GM21423 (cell line): ENCODE results near the gene APH1B.

Experiments used
- ATAC-seq: cut with Tn5 transposase; IDR thresholded peaks from one replicate; pipeline ENCODE4 v1.9.1; 2021; ENCODE audit warnings: mild to moderate bottlenecking, moderate library complexity; ENCODE audit not compliant: unreplicated experiment

APH1B gene

GRCh38 chr15:63251701-63252100 is 25.7 kb upstream of the APH1B start:
- ATAC-seq = no peak

GRCh38 chr15:63252292-63252691 is 25.1 kb upstream of the APH1B start:
- ATAC-seq = no peak

- ATAC-seq = no peak
Observed at GRCh38 chr15:63254991-63255390, 22.4 kb upstream of the APH1B start.

- ATAC-seq = no peak
Observed at GRCh38 chr15:63255489-63255990, 21.9 kb upstream of the APH1B start.

GRCh38 chr15:63256433-63257274 is 20.8 kb upstream of the APH1B start:
- no peak for ATAC-seq

- ATAC-seq = no peak
Observed at GRCh38 chr15:63258658-63259057, 18.7 kb upstream of the APH1B start.

- ATAC-seq = no peak
Observed at GRCh38 chr15:63260791-63261190, 16.6 kb upstream of the APH1B start.

- no peak for ATAC-seq
Observed at GRCh38 chr15:63261311-63261710, 16.1 kb upstream of the APH1B start.

GRCh38 chr15:63263519-63263918 is 13.9 kb upstream of the APH1B start:
- ATAC-seq = no peak

GRCh38 chr15:63264688-63265293 is 12.6 kb upstream of the APH1B start:
- ATAC-seq = no peak

- no peak for ATAC-seq
Observed at GRCh38 chr15:63274427-63274826, 3.0 kb upstream of the APH1B start.

GRCh38 chr15:63276342-63277037 is 915 bp upstream of the APH1B start:
- peak; percentile 7 for ATAC-seq

- ATAC-seq = no peak
Observed at GRCh38 chr15:63277893-63278456, 570 bp downstream of the APH1B start.

GRCh38 chr15:63283126-63283525 is 5.7 kb downstream of the APH1B start:
- ATAC-seq = no peak

GRCh38 chr15:63284335-63284734 is 6.9 kb downstream of the APH1B start:
- ATAC-seq = no peak

GRCh38 chr15:63287109-63287508 is 9.7 kb downstream of the APH1B start:
- ATAC-seq = no peak

- no peak for ATAC-seq
Observed at GRCh38 chr15:63288342-63288741, 10.9 kb downstream of the APH1B start.

- ATAC-seq = no peak
Observed at GRCh38 chr15:63288778-63289378, 11.5 kb downstream of the APH1B start.

- no peak for ATAC-seq
Observed at GRCh38 chr15:63291507-63291906, 14.1 kb downstream of the APH1B start.

- ATAC-seq = no peak
Observed at GRCh38 chr15:63292241-63292640, 14.8 kb downstream of the APH1B start.

- no peak for ATAC-seq
Observed at GRCh38 chr15:63292771-63293170, 15.4 kb downstream of the APH1B start.
